Activated CD4-positive, alpha-beta T cell treated with anti-CD3 and anti-CD28 coated beads for 36 hours (primary cell): ENCODE results near the gene TRPV2. TPM values are rescaled to one million over a fixed set of nuclear protein-coding genes. Genes with fewer than 3 reads are reported as not detected.

Experiments
- ATAC-seq: fragments of 200-7000 bp; cut with Tn5 transposase; one replicate; pipeline ENCODE4 v1.10.0; 2021; ENCODE audit warnings: mild to moderate bottlenecking, moderate library complexity
- CTCF ChIA-PET: fragments of 350-600 bp; sonication (Branson Sonifier 250); formaldehyde crosslinking; loops from one replicate; lab custom pipeline; 2021; ENCODE audit warnings: antibody characterized with exemption; lab: Charles Lee
- POLR2A ChIA-PET: fragments of 350-600 bp; sonication (Branson Sonifier 250); formaldehyde crosslinking; loops from one replicate; lab custom pipeline; 2021; ENCODE audit warnings: antibody characterized with exemption, inconsistent platforms; lab: Charles Lee
- DNase-seq: peaks from one replicate; pipeline ENCODE4 v3.0.0-alpha.2; 2020
- H3K27ac Mint-ChIP-seq: one replicate; pipeline ENCODE4 v1.8.0; 2021; ENCODE audit warnings: mixed read lengths
- H3K27me3 Mint-ChIP-seq: one replicate; pipeline ENCODE4 v1.8.0; 2021; ENCODE audit warnings: mixed read lengths
- H3K36me3 Mint-ChIP-seq: one replicate; pipeline ENCODE4 v1.8.0; 2021; ENCODE audit warnings: low read depth, mixed read lengths
- H3K4me1 Mint-ChIP-seq: one replicate; pipeline ENCODE4 v1.8.0; 2021; ENCODE audit warnings: mixed read lengths
- H3K4me3 Mint-ChIP-seq: one replicate; pipeline ENCODE4 v1.8.0; 2021; ENCODE audit warnings: mild to moderate bottlenecking, moderate library complexity, mixed read lengths
- H3K9me3 Mint-ChIP-seq: one replicate; pipeline ENCODE4 v1.8.0; 2021; ENCODE audit warnings: low read depth, mixed read lengths
- intact Hi-C, 2 experiments: fragments of 100-400 bp; cut with DNase I in 1 of 2; cut with micrococcal nuclease in 1 of 2; formaldehyde crosslinking; loops; one replicate each; pipeline versions ENCODE4 v1.14.2 to v1.15.1; 2022 to 2024; cut with DNase I, micrococcal nuclease
- total RNA-seq, 2 experiments: library from RNA; stranded (reverse); gene quantifications; one replicate each; pipeline ENCODE4 v1.2.3, GENCODE V29; 2021

TRPV2 gene
- total RNA-seq, 2 experiments from 2014 or later: 24.3 to 35.6 TPM

DNA sequence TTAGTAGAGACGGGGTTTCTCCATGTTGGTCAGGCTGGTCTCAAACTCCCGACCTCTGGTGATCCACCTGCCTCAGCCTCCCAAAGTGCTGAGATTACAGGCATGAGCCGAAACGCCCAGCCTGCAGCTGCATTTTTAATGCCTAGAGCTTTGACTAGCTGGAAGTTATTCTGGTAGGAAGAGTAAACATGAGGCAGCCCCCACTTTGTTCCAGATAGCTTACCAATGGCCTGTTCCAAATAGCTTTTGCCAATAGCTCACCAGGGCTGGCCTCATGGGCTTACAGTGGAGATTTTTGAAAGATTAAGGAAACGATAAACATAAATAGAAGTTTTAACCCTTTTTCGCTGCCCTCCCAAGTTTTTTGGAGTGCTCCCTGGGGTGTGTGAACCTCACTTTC lies 9.8 kb downstream of the TRPV2 start:
- intact Hi-C loops: no loop called here
- H3K9me3 Mint-ChIP-seq: no peaks in the 10 kb centered on the region
- no peak overlapping the region for H3K27ac Mint-ChIP-seq
- H3K36me3 Mint-ChIP-seq: peaks cover 17% of the 10 kb centered on the region
- no peaks in the 10 kb centered on the region for H3K27me3 Mint-ChIP-seq
- DNase-seq (no peak), ATAC-seq (no peak)
- POLR2A ChIA-PET: no interaction called here
- peaks cover 8% of the 10 kb centered on the region for H3K4me1 Mint-ChIP-seq
- no peak overlapping the region for H3K4me3 Mint-ChIP-seq
- CTCF ChIA-PET: interaction anchor here (0.7 to 1.0 kb wide), 3 partner anchors 28 to 111 kb away, joined by 3 read pairs; no protein-coding TSS in a partner anchor

DNA sequence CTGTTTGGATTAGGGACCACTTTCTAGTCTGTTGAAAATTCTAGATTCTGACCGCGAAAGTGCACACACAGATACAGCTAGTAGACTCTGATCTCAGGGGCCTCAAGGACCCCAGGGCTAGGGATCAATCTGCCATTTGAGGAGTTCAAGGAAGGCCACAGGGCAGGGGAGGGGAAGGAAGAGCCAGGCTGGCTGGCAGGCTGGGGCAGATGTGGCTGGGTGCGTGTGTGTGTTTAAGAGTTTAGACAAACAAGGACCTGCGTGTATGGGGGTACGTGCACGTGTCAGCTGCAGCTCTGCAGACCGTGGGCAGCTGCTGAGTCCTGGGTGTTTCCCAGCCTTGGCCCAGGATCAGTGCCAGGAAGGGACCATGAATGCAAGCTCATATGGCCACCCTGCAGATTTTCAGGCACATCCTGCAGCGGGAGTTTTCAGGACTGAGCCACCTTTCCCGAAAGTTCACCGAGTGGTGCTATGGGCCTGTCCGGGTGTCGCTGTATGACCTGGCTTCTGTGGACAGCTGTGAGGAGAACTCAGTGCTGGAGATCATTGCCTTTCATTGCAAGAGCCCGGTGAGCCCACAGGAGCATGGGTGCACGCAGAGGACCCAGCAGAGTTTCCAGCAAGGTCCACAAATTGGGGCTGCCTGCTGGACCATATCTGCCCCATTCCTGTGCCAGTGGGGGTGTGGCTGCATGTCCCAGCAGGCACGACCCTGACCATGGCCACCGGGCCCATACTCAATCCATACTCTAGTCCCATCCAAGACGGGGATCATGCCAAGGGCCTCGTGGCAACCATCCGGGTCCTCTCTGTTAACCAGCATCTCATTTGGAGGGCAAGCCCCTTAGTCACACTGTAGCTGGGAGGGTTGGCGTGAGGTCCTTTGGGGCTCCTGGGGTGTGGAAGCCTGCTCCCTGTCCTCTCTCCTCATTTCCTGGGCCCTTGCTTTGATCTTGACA lies 10.6 kb downstream of the TRPV2 start:
- H3K27me3 Mint-ChIP-seq: no peaks in the 10 kb centered on the region
- ATAC-seq (no peak), DNase-seq (no peak)
- peaks cover 13% of the 10 kb centered on the region for H3K36me3 Mint-ChIP-seq
- ChIA-PET CTCF (interaction anchor here (1.0 kb wide), 3 partner anchors 13 to 110 kb away, joined by 3 read pairs; no protein-coding TSS in a partner anchor), POLR2A (no interaction called here)
- H3K9me3 Mint-ChIP-seq: no peaks in the 10 kb centered on the region
- H3K27ac Mint-ChIP-seq: no peak overlapping the region
- intact Hi-C loops: no loop called here
- H3K4me1 Mint-ChIP-seq: peaks cover under 1% of the 10 kb centered on the region
- no peak overlapping the region for H3K4me3 Mint-ChIP-seq

DNA sequence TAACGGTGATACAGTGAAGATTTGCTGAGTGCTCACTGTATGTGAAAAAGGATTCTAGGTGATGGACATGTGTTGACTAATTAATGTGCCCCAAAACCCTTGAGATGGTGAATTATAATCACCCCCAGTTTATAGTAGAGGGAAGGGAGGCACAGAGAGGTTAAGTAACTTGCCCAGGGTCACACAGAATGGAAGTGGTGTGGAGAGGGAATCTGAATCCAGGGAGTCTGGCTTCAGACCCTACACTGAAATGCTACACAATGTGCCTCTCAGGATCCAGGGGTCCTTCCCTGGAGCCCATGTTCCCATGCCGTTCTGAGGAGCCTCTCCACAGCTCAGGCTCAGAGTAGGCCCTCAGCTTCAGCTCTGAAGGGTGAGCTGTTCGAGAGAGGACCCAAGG lies 11.6 kb downstream of the TRPV2 start:
- H3K4me3 Mint-ChIP-seq: no peak overlapping the region
- H3K4me1 Mint-ChIP-seq: no peaks in the 10 kb centered on the region
- H3K9me3 Mint-ChIP-seq: no peaks in the 10 kb centered on the region
- CTCF ChIA-PET: interaction anchor here (0.6 to 1.5 kb wide), 9 partner anchors 8 to 95 kb away, joined by 3 to 8 read pairs (median 5); no protein-coding TSS in a partner anchor
- H3K36me3 Mint-ChIP-seq: peaks cover 13% of the 10 kb centered on the region
- DNase-seq (no peak), ATAC-seq (no peak)
- H3K27me3 Mint-ChIP-seq: no peaks in the 10 kb centered on the region
- no peak overlapping the region for H3K27ac Mint-ChIP-seq
- intact Hi-C loops: no loop called here
- POLR2A ChIA-PET: interaction anchor here (1.4 to 2.0 kb wide), 2 partner anchors 11 to 12 kb away, joined by 3 to 9 read pairs; no protein-coding TSS in a partner anchor

DNA sequence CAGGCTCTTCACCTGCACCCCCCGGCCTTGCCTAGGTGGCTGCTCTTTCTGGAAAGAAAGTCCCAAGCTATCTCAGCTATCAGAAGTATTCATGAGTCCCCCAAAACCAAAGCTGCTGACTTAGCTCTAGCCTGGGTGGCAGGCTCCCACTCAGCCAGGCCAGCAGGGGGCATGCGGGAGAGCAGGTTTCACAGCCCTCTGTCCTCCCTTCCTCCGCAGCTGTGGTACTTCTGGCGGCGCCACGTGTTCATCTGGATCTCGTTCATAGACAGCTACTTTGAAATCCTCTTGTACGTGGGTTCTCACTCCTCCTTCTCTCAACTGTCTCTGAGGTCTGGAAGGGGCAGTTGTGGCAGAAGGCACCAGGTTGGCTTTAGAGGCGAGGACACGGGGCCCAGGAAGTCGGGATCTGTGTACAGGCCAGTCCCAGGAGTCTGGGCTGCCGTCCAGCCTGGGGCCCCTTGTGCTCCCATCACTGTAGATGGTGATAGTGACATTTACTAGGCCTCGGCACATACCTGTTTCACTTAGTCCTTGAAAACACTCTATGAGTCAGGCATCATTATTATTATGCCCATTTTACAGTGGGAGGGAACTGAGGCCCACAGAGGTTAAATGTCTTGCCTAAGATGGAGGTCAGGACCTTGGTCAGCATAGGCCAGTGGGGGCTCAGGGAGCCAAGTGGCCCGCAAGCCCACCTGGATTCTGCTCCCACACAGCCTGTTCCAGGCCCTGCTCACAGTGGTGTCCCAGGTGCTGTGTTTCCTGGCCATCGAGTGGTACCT lies 12.9 kb downstream of the TRPV2 start:
- CTCF ChIA-PET: interaction anchor here (0.6 to 2.5 kb wide), 13 partner anchors 9 to 740 kb away, joined by 3 to 8 read pairs (median 4); no protein-coding TSS in a partner anchor
- POLR2A ChIA-PET: interaction anchor here (0.6 to 2.0 kb wide), 5 partner anchors 8 to 143 kb away, joined by 3 to 10 read pairs (median 4); no protein-coding TSS in a partner anchor
- Mint-ChIP-seq H3K4me1 (peaks cover 2% of the 10 kb centered on the region), H3K36me3 (peaks cover 13% of the 10 kb centered on the region), H3K27ac (no peak overlapping the region), H3K4me3 (no peak overlapping the region), H3K27me3 (no peaks in the 10 kb centered on the region), H3K9me3 (no peaks in the 10 kb centered on the region)
- intact Hi-C loops: loop anchor here in 1 of 2 experiments (1.0 kb wide), 1 partner anchor 93 kb away; no protein-coding TSS in a partner anchor
- DNase-seq (peak; percentile 77), ATAC-seq (peak; percentile 93)

DNA sequence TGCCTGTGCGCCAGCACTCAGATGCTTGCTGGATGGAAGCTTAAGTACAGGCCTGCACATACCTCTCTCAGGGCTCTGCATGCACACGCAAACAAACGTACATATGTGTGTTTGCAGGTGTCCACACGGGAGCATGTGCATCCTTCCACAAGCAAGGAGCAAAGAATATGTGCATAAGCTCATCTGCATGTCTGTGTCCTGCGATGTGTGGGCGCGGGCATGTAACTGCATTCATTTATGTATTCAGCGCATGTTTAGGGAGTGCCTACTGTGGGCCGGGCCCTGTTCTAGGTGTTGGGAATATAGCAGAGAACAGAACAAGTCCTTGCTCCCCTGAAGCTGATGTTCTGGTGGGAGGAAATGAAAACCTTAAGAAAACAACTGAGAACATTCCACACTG lies 13.7 kb downstream of the TRPV2 start:
- ATAC-seq: no peak
- Mint-ChIP-seq H3K36me3 (peaks cover 13% of the 10 kb centered on the region), H3K9me3 (no peaks in the 10 kb centered on the region), H3K27me3 (no peaks in the 10 kb centered on the region), H3K4me1 (peaks cover 2% of the 10 kb centered on the region), H3K4me3 (no peak overlapping the region), H3K27ac (peak overlapping the region; percentile 26)
- ChIA-PET CTCF (interaction anchor here (1.1 to 2.5 kb wide), 3 partner anchors 13 to 79 kb away, joined by 4 to 8 read pairs (median 4); no protein-coding TSS in a partner anchor), POLR2A (interaction anchor here (0.9 to 2.0 kb wide), 2 partner anchors 9 kb away, joined by 3 to 10 read pairs; no protein-coding TSS in a partner anchor)
- intact Hi-C loops: no loop called here
- DNase-seq: no peak

DNA sequence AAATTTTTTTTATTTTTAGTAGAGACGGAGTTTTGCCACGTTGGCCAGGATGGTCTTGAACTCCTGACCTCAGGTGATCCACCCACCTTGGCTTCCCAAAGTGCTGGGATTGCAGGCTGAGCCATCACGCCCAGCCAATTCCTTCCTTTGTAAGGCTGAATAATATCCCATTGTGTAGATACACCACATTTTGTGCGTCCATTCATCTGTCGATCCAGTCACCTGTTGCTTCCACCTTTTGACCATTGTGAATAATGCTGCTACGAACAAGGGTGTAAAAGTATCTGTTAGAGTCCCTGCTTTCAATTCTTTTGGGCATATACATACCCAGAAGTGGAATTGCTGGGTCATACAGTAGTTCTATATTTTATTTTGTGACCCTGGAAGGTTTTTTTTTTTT lies 15.3 kb downstream of the TRPV2 start:
- H3K36me3 Mint-ChIP-seq: peaks cover 13% of the 10 kb centered on the region
- ATAC-seq: no peak
- no peak for DNase-seq
- peaks cover 3% of the 10 kb centered on the region for H3K4me1 Mint-ChIP-seq
- no peaks in the 10 kb centered on the region for H3K27me3 Mint-ChIP-seq
- H3K9me3 Mint-ChIP-seq: no peaks in the 10 kb centered on the region
- no peak overlapping the region for H3K27ac Mint-ChIP-seq
- CTCF ChIA-PET: interaction anchor here (1.0 to 2.5 kb wide), 3 partner anchors 11 to 16 kb away, joined by 3 to 8 read pairs (median 3); no protein-coding TSS in a partner anchor
- POLR2A ChIA-PET: interaction anchor here (2.0 kb wide), 1 partner anchor 8 kb away, joined by 10 read pairs; no protein-coding TSS in a partner anchor
- intact Hi-C loops: no loop called here
- H3K4me3 Mint-ChIP-seq: no peak overlapping the region

DNA sequence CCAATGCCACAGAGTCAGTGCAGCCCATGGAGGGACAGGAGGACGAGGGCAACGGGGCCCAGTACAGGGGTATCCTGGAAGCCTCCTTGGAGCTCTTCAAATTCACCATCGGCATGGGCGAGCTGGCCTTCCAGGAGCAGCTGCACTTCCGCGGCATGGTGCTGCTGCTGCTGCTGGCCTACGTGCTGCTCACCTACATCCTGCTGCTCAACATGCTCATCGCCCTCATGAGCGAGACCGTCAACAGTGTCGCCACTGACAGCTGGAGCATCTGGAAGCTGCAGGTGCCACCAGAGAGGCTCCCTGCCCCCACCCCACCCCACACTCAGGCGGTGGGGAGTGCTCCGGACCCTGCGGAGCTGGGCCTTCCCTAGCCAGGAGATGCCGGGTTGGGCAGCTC lies 16.6 kb downstream of the TRPV2 start:
- ATAC-seq: no peak
- CTCF ChIA-PET: interaction anchor here (1.1 to 1.2 kb wide), 2 partner anchors 15 to 68 kb away, joined by 3 to 5 read pairs; no protein-coding TSS in a partner anchor
- Mint-ChIP-seq H3K4me3 (no peak overlapping the region), H3K4me1 (peaks cover 5% of the 10 kb centered on the region), H3K36me3 (peaks cover 11% of the 10 kb centered on the region), H3K27ac (no peak overlapping the region), H3K9me3 (no peaks in the 10 kb centered on the region), H3K27me3 (no peaks in the 10 kb centered on the region)
- DNase-seq: no peak
- intact Hi-C loops: no loop called here
- POLR2A ChIA-PET: interaction anchor here (1.0 kb wide), 1 partner anchor 10 kb away, joined by 4 read pairs; no protein-coding TSS in a partner anchor

DNA sequence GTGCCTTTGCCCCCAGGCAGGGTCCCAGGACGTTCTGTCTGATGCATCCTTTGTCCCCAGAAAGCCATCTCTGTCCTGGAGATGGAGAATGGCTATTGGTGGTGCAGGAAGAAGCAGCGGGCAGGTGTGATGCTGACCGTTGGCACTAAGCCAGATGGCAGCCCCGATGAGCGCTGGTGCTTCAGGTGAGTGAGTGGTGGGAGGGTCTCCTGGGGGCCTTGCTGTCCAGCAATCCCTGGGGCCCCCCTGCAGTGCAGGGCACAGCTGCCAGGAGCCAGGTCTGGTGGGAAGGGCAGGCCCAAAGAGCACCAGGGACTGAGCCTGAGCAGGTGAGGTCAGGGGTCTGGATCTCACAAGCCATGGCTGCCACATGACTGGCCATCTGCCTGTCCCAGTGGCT lies 18.1 kb downstream of the TRPV2 start:
- Mint-ChIP-seq H3K27ac (no peak overlapping the region), H3K4me1 (peaks cover 13% of the 10 kb centered on the region), H3K36me3 (peaks cover 11% of the 10 kb centered on the region), H3K9me3 (no peaks in the 10 kb centered on the region), H3K27me3 (no peaks in the 10 kb centered on the region), H3K4me3 (no peak overlapping the region)
- ATAC-seq (no peak), DNase-seq (no peak)
- POLR2A ChIA-PET: no interaction called here
- CTCF ChIA-PET: no interaction called here
- intact Hi-C loops: no loop called here

DNA sequence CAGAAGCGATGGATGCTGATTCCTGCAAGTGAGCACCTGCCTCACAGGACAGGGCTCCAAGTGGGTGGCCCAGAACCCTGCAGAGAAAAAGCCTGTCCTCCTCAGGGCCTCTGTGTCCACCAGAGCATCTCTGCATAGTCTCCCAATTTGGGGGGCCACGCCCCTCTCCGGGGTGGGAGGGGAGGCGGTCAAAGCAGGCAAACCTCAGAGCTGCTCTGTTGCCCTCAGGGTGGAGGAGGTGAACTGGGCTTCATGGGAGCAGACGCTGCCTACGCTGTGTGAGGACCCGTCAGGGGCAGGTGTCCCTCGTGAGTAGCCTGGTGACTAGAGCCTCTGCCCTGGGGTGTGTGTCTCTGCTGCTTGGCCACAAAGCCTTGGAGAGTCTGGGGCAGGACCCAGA lies 19.3 kb downstream of the TRPV2 start:
- no peak overlapping the region for H3K27ac Mint-ChIP-seq
- CTCF ChIA-PET: interaction anchor here (1.1 to 1.6 kb wide), 2 partner anchors 9 to 87 kb away, joined by 3 to 4 read pairs; no protein-coding TSS in a partner anchor
- peaks cover 13% of the 10 kb centered on the region for H3K4me1 Mint-ChIP-seq
- H3K4me3 Mint-ChIP-seq: no peak overlapping the region
- POLR2A ChIA-PET: no interaction called here
- no peak for ATAC-seq
- DNase-seq: no peak
- peaks cover 14% of the 10 kb centered on the region for H3K36me3 Mint-ChIP-seq
- no peaks in the 10 kb centered on the region for H3K27me3 Mint-ChIP-seq
- intact Hi-C loops: loop anchor here (5.0 kb wide), 2 partner anchors 72 to 147 kb away; no protein-coding TSS in a partner anchor
- H3K9me3 Mint-ChIP-seq: no peaks in the 10 kb centered on the region

DNA sequence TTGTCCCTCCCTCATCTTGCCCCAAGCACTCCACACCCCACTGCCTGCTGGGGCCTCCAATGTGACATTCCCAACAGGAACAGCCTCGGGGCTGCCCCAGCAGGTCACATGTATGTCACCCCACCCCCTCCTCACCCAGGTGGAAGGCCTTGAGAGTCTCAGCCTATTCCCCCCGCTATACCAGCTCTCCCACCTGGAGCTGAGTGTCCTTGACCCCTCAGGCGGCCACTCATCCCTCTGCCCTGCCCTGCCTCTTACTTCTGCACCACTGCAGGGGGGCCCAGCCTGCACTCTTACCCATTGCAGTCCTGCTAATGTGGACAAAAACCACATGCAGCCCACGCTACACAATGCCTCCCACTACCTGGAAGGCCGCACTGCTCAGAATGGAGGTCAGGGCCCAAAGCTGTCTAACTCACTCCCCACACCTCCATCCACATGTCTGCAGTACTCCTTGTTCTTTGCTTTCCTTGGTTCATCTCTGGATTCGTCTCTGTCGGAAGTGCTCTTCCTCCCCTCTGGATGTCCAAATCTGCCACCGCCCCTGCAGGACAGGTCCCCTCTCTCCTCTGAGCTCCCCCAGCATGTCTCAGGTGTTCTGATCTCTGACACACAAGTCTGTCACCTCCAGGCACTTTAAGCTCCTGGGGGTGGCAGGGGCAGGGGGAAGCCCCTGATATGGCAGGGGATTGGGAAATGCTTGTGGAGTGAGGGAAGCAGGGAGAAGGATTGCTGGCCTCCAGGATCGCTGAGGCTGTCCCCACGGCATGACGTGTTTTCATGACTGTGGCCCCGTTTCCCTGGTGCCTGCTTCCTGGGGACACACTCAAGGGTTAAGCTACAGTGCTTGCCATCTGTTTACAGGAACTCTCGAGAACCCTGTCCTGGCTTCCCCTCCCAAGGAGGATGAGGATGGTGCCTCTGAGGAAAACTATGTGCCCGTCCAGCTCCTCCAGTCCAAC lies 20.8 kb downstream of the TRPV2 start:
- CTCF ChIA-PET: no interaction called here
- POLR2A ChIA-PET: interaction anchor here (0.6 kb wide), 1 partner anchor 16 kb away, joined by 3 read pairs; no protein-coding TSS in a partner anchor
- peaks cover 21% of the 10 kb centered on the region for H3K4me1 Mint-ChIP-seq
- H3K4me3 Mint-ChIP-seq: no peak overlapping the region
- ATAC-seq (no peak), DNase-seq (no peak)
- H3K27me3 Mint-ChIP-seq: no peaks in the 10 kb centered on the region
- H3K27ac Mint-ChIP-seq: peak overlapping the region; percentile 72
- peaks cover 27% of the 10 kb centered on the region for H3K36me3 Mint-ChIP-seq
- intact Hi-C loops: loop anchor here (5.0 kb wide), 2 partner anchors 74 to 149 kb away; no protein-coding TSS in a partner anchor
- no peaks in the 10 kb centered on the region for H3K9me3 Mint-ChIP-seq
